Astrocyte (in vitro differentiated cells and primary cell): Measurements from ENCODE around the gene PRKCA. TPM values are rescaled to one million over a fixed set of nuclear protein-coding genes. Genes with fewer than 3 reads are reported as not detected.
A peak's percentile ranks its signal among the peaks of the same experiment; 100 is the strongest.

Experiments used
- DNase-seq: peaks from one replicate; pipeline ENCODE4 v3.0.0-alpha.2; 2010; ENCODE audit warnings: low read depth
- FAIRE-seq: peaks from 2 replicates; lab custom pipeline; 2011; peaks lifted over from hg19 to GRCh38; lab: Jason Lieb, UNC
- H2AFZ ChIP-seq: 2 replicates; pipeline ENCODE4 v1.6.0; 2012; ENCODE audit warnings: low read depth, low read length, inconsistent platforms
- H3K27ac ChIP-seq: 2 replicates; pipeline ENCODE4 v1.5.1; 2011; ENCODE audit warnings: low read depth, low read length, inconsistent platforms
- H3K27me3 ChIP-seq: 2 replicates; pipeline ENCODE4 v1.6.0; 2011; ENCODE audit warnings: low read length, inconsistent platforms; ENCODE audit not compliant: insufficient read depth
- H3K36me3 ChIP-seq: 2 replicates; pipeline ENCODE4 v1.5.1; 2011; ENCODE audit warnings: low read length, inconsistent platforms; ENCODE audit not compliant: insufficient read depth
- H3K4me1 ChIP-seq: 2 replicates; pipeline ENCODE4 v1.5.1; 2011; ENCODE audit warnings: low read length, inconsistent platforms; ENCODE audit not compliant: insufficient read depth
- H3K4me2 ChIP-seq: 2 replicates; pipeline ENCODE4 v1.6.0; 2012; ENCODE audit warnings: low read length, inconsistent platforms
- H3K4me3 ChIP-seq: 2 replicates; pipeline ENCODE4 v1.5.1; 2011; ENCODE audit warnings: low read depth, mild to moderate bottlenecking, low read length, inconsistent platforms; ENCODE audit not compliant: insufficient read depth
- H3K79me2 ChIP-seq: 2 replicates; pipeline ENCODE4 v1.6.0; 2012; ENCODE audit warnings: mild to moderate bottlenecking, low read length, inconsistent platforms; ENCODE audit not compliant: insufficient read depth
- H3K9ac ChIP-seq: 2 replicates; pipeline ENCODE4 v1.6.0; 2012; ENCODE audit warnings: mild to moderate bottlenecking, low read length, inconsistent platforms
- H3K9me3 ChIP-seq: 2 replicates; pipeline ENCODE4 v1.5.1; 2012; ENCODE audit warnings: low read depth, mild to moderate bottlenecking, low read length, inconsistent platforms; ENCODE audit not compliant: insufficient read depth
- H4K20me1 ChIP-seq: 2 replicates; pipeline ENCODE4 v1.6.0; 2012; ENCODE audit warnings: low read length, inconsistent platforms; ENCODE audit not compliant: insufficient read depth
- H3K27ac Mint-ChIP-seq: one replicate; pipeline ENCODE4 v1.8.0; 2021; ENCODE audit warnings: mild to moderate bottlenecking, mixed read lengths; ENCODE audit not compliant: unreplicated experiment
- H3K27me3 Mint-ChIP-seq: one replicate; pipeline ENCODE4 v1.8.0; 2021; ENCODE audit warnings: low read depth, mixed read lengths; ENCODE audit not compliant: unreplicated experiment
- H3K36me3 Mint-ChIP-seq: one replicate; pipeline ENCODE4 v1.8.0; 2021; ENCODE audit warnings: low read depth, mixed read lengths; ENCODE audit not compliant: unreplicated experiment
- H3K4me1 Mint-ChIP-seq: one replicate; pipeline ENCODE4 v1.8.0; 2021; ENCODE audit warnings: low read depth, mixed read lengths; ENCODE audit not compliant: unreplicated experiment
- H3K4me3 Mint-ChIP-seq: one replicate; pipeline ENCODE4 v1.8.0; 2021; ENCODE audit warnings: mild to moderate bottlenecking, moderate library complexity, mixed read lengths; ENCODE audit not compliant: unreplicated experiment
- H3K9me3 Mint-ChIP-seq: one replicate; pipeline ENCODE4 v1.8.0; 2021; ENCODE audit warnings: mild to moderate bottlenecking, mixed read lengths; ENCODE audit not compliant: unreplicated experiment
- EZH2 ChIP-seq: IDR thresholded peaks from 2 replicates; pipeline ENCODE4 v1.6.1; 2012; ENCODE audit warnings: mild to moderate bottlenecking, low read length, inconsistent platforms; ENCODE audit not compliant: insufficient read depth
- total RNA-seq: library from RNA; stranded (reverse); gene quantifications from 2 replicates; pipeline ENCODE4 v1.2.1, GENCODE V29; 2021
- TF ChIP-seq, protein P1 (sequence below): IDR thresholded peaks from 2 replicates; pipeline ENCODE4 v1.5.1; 2011; ENCODE audit warnings: low read depth, mild to moderate bottlenecking, inconsistent platforms, low read length, moderate library complexity; ENCODE audit not compliant: insufficient read depth

Gene PRKCA
- total RNA-seq, 1 donor from 2014 or later = 49.9 TPM

DNA sequence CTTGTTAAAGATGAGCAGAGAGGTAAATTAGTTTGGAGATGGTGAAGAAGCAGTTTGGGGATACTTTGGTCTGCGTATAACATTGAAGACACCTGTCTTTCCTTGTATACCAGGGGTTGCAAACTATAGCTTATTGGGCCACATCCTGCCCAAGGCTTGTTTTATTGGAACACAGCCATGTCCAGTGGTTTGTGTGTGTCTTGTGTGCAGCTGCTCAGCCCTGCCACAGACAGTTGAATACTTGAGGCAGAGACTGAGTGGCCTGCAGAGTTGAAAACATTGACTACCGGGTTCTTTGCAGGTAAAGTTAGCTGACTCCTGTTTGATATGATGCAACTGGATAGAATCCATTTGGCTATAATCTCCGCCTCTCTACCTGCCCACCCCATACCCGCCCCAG lies 224.4 kb downstream of the PRKCA start:
- H3K27me3 Mint-ChIP-seq = no peaks in the 10 kb centered on the region
- H3K36me3 Mint-ChIP-seq = peaks cover 8% of the 10 kb centered on the region
- DNase-seq (no peak), FAIRE-seq (no peak)
- H3K79me2 ChIP-seq = peaks cover 2% of the 10 kb centered on the region
- H3K9me3 ChIP-seq = no peaks in the 10 kb centered on the region
- H3K9me3 Mint-ChIP-seq = no peaks in the 10 kb centered on the region
- no peak overlapping the region for H3K4me3 ChIP-seq
- no peak overlapping the region for H3K4me3 Mint-ChIP-seq
- no peak overlapping the region for H3K9ac ChIP-seq
- H3K4me2 ChIP-seq = no peak overlapping the region
- H3K36me3 ChIP-seq = peaks cover 6% of the 10 kb centered on the region
- no peak overlapping the region for H3K27ac ChIP-seq
- no peak overlapping the region for H3K27ac Mint-ChIP-seq
- H3K4me1 ChIP-seq = peaks cover 12% of the 10 kb centered on the region
- H3K27me3 ChIP-seq = no peaks in the 10 kb centered on the region
- H4K20me1 ChIP-seq = peaks cover 21% of the 10 kb centered on the region
- TF ChIP-seq, protein P1, sequence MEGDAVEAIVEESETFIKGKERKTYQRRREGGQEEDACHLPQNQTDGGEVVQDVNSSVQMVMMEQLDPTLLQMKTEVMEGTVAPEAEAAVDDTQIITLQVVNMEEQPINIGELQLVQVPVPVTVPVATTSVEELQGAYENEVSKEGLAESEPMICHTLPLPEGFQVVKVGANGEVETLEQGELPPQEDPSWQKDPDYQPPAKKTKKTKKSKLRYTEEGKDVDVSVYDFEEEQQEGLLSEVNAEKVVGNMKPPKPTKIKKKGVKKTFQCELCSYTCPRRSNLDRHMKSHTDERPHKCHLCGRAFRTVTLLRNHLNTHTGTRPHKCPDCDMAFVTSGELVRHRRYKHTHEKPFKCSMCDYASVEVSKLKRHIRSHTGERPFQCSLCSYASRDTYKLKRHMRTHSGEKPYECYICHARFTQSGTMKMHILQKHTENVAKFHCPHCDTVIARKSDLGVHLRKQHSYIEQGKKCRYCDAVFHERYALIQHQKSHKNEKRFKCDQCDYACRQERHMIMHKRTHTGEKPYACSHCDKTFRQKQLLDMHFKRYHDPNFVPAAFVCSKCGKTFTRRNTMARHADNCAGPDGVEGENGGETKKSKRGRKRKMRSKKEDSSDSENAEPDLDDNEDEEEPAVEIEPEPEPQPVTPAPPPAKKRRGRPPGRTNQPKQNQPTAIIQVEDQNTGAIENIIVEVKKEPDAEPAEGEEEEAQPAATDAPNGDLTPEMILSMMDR = no peak
- no peak for TF ChIP-seq EZH2
- no peak overlapping the region for H2AFZ ChIP-seq
- peaks cover 33% of the 10 kb centered on the region for H3K4me1 Mint-ChIP-seq

GRCh38 chr17:66527335-66527734 lies 224.9 kb downstream of the PRKCA start:
- peaks cover 19% of the 10 kb centered on the region for H4K20me1 ChIP-seq
- H3K4me1 ChIP-seq = peaks cover 12% of the 10 kb centered on the region
- no peak for FAIRE-seq
- H3K4me2 ChIP-seq = no peak overlapping the region
- no peak overlapping the region for H3K27ac ChIP-seq
- Mint-ChIP-seq H3K4me3 (no peak overlapping the region), H3K36me3 (peaks cover 8% of the 10 kb centered on the region), H3K4me1 (peaks cover 31% of the 10 kb centered on the region), H3K9me3 (no peaks in the 10 kb centered on the region), H3K27ac (peak overlapping the region; percentile 38), H3K27me3 (no peaks in the 10 kb centered on the region)
- H2AFZ ChIP-seq = no peak overlapping the region
- H3K9me3 ChIP-seq = no peaks in the 10 kb centered on the region
- DNase-seq = no peak
- peaks cover 2% of the 10 kb centered on the region for H3K79me2 ChIP-seq
- no peak overlapping the region for H3K4me3 ChIP-seq
- TF ChIP-seq, protein P1 = no peak
- no peak for TF ChIP-seq EZH2
- H3K27me3 ChIP-seq = no peaks in the 10 kb centered on the region
- no peak overlapping the region for H3K9ac ChIP-seq
- H3K36me3 ChIP-seq = peaks cover 6% of the 10 kb centered on the region

- Histone ChIP-seq H3K36me3 (peaks cover 6% of the 10 kb centered on the region), H3K9ac (no peak overlapping the region), H3K4me3 (no peak overlapping the region), H4K20me1 (no peaks in the 10 kb centered on the region), H3K9me3 (no peaks in the 10 kb centered on the region), H3K27ac (no peak overlapping the region), H3K4me1 (peaks cover 11% of the 10 kb centered on the region), H2AFZ (no peak overlapping the region), H3K27me3 (no peaks in the 10 kb centered on the region), H3K4me2 (no peak overlapping the region), H3K79me2 (peaks cover 5% of the 10 kb centered on the region)
- Mint-ChIP-seq H3K4me3 (no peak overlapping the region), H3K9me3 (no peaks in the 10 kb centered on the region), H3K27me3 (no peaks in the 10 kb centered on the region), H3K27ac (no peak overlapping the region), H3K36me3 (peaks cover 5% of the 10 kb centered on the region), H3K4me1 (peaks cover 31% of the 10 kb centered on the region)
- FAIRE-seq = no peak
- DNase-seq = no peak
- TF ChIP-seq, protein P1 = no peak
- TF ChIP-seq EZH2 = no peak
These were observed 229.5 kb downstream of the PRKCA start for GRCh38 chr17:66531851-66532295.
